GM10847 (cell line): ENCODE data around the gene CD2AP.

ENCODE experiments used
- POLR2A ChIP-seq: IDR thresholded peaks from 2 replicates; pipeline ENCODE4 v1.6.1; 2011; ENCODE audit not compliant: insufficient read length; ENCODE audit errors: extremely low read depth

The CD2AP gene

GRCh38 chr6:47454713-47455396 lies 22.7 kb upstream of the CD2AP start:
- no peak for TF ChIP-seq POLR2A

- TF ChIP-seq POLR2A: no peak
These were observed 21.9 kb upstream of the CD2AP start for GRCh38 chr6:47455533-47456209.

DNA sequence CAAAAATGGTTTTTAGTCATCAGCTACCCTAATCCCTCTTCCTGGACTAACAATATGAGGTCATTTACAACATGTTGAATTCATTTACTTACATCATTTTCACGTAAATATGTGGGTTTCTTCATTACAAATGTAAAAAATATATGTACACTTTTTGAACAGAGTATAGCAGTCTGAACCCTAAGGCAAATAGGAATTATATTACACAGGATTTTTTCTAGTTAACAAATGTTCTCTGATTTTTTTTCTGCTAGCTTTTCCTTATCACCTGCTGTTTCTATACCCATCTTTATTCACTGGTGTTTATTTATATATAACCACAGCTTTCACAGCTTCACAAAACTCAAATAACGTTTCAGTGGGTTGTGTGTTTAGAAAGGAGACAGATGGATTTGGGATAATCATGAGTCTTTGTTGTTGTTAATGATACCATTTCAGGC lies 21.0 kb upstream of the CD2AP start:
- no peak for TF ChIP-seq POLR2A

- TF ChIP-seq POLR2A: no peak
These were observed 20.2 kb upstream of the CD2AP start for GRCh38 chr6:47457370-47457769.

GRCh38 chr6:47464052-47464451 lies 13.5 kb upstream of the CD2AP start:
- TF ChIP-seq POLR2A: no peak

GRCh38 chr6:47465117-47465516 lies 12.5 kb upstream of the CD2AP start:
- TF ChIP-seq POLR2A: no peak

- no peak for TF ChIP-seq POLR2A
These were observed 5.7 kb upstream of the CD2AP start for GRCh38 chr6:47471911-47472310.

GRCh38 chr6:47473791-47474346 lies 3.7 kb upstream of the CD2AP start:
- no peak for TF ChIP-seq POLR2A

DNA sequence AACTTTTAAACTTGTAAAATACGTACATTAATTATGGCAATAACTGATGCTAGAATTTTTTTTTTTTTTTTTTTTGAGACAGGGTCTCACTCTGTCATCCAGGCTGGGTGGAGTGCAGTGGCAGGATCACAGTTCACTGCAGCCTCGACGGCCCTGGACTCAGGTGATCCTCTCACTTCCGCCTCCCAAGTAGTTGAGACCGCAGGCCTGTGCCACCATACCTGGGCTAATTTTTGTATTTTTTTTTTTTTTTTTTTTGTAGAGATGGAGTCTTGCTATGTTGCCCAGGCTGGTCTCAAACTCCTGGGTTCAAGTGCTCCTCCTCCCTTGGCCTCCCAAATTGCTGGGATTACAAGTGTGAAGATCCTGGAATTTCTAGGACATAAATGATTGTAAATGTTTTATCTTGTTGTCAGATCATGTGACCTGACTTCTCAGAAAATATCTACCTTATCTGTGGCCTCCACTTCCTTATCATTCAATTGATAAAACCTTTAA lies 2.2 kb upstream of the CD2AP start:
- no peak for TF ChIP-seq POLR2A

GRCh38 chr6:47476781-47477496 lies 650 bp upstream of the CD2AP start:
- no peak for TF ChIP-seq POLR2A

DNA sequence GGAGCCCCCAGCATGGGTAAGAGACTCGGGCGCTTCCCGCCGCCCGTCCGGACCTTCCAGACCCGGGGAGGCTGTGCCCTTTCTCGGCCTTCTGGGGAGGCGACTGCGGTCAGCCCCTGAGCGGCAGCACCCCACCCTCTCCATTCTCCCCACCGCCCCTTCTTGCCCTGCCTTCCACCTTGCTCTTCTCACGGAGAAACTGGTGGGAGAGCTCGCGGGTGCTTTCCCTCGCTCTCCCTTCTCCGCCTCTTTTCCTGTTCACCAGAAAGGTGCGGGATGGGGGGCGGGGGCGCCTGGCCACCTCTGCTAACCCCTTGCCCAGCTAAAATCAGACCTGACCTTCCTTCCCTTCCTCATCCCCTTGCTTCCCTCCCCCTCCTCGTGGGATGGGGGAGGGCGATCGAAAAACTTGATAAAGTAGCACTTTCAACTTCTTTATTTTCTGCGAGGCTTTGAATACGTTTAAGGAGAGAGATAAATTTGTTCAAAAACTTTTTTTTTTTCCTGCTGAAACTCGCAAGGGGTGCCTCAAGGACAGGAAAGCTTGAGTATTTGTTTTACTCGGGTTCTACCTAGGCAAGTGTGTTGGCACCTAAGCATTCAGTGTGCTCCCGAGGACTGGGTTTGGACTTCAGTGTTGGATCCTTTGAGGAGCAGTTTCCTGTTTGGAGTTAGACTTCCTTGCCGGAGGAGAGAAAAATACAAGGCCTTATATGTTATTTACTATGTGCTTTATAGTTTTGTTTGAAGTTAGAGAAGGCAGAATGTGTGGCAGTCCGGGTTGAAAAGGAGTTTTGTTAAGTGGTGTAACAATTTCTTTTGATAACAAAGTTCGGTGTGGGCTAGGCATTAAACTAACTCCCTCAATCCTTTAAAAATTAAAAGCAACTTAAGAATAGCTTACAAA lies 897 bp downstream of the CD2AP start:
- no peak for TF ChIP-seq POLR2A

GRCh38 chr6:47479140-47479508 lies 1.5 kb downstream of the CD2AP start:
- no peak for TF ChIP-seq POLR2A

GRCh38 chr6:47479874-47480273 lies 2.3 kb downstream of the CD2AP start:
- TF ChIP-seq POLR2A: no peak

DNA sequence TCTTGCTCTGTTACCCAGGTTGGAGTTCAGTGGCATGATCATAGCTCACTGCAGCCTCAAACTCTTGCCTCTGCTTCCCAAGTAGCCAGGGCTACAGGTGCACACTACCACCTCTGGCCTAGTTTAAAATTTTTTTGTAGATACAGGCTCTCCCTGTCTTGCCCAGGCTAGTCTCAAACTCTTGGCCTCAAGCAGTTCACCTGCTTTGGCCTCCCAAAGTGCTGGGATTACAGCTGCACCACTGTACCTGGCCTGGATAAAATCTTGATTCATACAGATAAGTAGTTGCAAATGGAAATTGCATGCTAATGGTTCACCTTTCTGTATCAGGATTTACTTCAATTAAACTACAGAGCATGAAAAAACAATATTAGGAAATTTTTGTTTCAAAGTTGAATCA lies 4.2 kb downstream of the CD2AP start:
- no peak for TF ChIP-seq POLR2A

DNA sequence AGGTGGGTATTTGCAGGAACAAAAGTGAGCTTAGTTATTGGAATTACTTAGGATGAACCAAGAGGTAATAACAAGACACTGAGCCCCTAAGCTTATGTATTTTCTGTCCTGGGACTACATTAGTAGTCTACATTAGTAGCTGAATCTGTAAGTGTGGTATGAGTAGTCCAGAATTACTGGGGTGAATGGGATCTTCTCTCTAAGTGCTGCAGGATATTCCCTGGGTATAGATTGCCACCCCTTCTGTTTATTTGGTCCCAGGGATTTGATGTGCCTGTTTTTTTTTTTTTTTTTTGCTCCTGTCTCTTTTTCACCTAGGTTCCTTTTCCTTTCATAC lies 5.9 kb downstream of the CD2AP start:
- no peak for TF ChIP-seq POLR2A
